OCI-M2 (cell line): ENCODE results near the gene BBS12.

Experiments used
- DNase-seq: peaks from one replicate; lab custom pipeline; 2025; ENCODE audit not compliant: unreplicated experiment; lab: John Stamatoyannopoulos, UW

BBS12 gene

DNA sequence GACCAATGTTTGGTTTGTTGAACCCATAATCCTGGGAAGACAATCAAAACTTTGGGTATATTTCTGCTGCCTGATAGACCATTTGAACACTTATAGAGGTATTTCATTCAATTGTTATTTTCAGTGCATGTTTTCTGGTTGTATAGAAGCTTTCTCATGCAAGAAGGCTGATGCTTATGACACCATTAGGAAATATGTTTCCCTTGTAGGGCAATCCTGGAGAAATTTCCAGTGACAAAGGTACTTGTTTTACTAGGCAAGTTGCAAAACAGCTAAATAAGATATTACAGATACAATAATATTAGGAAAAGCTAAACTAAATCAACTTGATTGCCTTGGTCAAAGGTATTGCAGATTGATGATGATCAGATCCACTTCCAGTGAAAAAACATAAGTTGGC is 61.3 kb downstream of the BBS12 start:
- no peak for DNase-seq
